ENCODE results near the gene CAPN8. TPM values are rescaled to one million over a fixed set of nuclear protein-coding genes. Genes with fewer than 3 reads are reported as not detected.

Gene CAPN8
- total RNA-seq, 1 experiment from 2014 or later: not detected

- no peak for DNase-seq (ENCODE audit: low read depth)
Measured at GRCh38 chr1:223617323-223618070, 48.0 kb downstream of the CAPN8 start.

GRCh38 chr1:223616586-223616985 is 48.9 kb downstream of the CAPN8 start:
- DNase-seq (ENCODE audit: low read depth): no peak

DNA sequence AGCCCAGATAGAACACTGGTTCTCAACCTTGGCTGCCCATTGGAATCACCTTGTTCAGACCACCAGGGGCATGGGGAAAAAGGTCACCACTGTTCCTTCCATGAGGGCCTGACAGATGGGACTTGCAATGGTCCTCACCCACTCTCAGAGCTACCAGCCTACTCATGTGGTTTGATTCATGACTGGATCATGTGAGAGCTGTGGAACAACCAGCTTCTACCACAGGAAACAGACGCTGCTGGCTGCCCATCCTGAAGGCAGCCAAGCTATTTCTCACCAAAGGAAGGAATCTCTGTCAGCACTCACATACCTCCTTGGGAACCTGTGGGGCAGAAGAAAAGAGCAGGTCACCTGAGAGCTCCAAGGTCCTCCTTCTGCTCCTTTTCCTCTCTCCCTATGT is 53.6 kb downstream of the CAPN8 start:
- DNase-seq (ENCODE audit: low read depth): no peak

- DNase-seq (ENCODE audit: low read depth): no peak
Measured at GRCh38 chr1:223609977-223610376, 55.5 kb downstream of the CAPN8 start.

DNA sequence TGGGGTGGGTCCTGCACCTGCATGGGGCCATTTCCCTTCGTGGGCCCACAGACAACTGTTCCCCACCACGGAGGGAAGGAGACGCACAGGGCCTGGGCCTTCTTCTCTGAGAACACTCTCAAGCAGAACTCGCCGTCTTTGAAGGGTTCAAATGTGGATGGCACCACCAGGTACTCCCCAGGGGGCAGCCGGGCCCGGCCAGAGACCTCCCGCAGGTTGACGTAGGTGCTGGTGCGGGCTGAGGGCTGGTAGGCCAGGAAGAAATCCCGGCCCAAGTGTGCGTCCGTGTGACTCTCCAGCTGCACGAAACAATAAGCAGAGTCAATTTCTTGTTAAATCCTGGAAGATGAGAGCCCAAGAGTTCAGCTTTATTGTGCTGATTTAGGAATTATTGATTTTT is 56.4 kb downstream of the CAPN8 start:
- DNase-seq (ENCODE audit: low read depth): no peak

DNA sequence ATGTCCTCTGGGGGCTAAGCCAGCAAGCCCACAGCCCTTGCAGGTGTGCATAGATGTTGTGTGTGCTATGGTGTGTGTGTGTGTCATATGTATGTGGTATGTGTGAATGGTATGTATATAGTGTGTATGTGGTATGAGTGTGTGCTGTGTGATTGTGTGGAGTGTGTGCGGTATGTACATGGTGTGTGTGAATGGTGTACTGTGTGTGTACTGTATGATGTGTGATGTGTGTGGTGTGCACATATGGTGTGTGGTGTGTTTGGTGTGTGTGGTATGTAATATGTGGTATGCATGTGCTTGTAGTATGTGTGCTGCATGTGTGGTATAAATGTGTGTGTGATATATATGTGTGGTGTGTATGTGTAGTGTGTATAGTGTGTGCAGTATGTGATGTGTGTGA is 107.0 kb downstream of the CAPN8 start:
- no peak for DNase-seq (ENCODE audit: low read depth)

- DNase-seq (ENCODE audit: low read depth): no peak
Measured at GRCh38 chr1:223557130-223557475, 108.4 kb downstream of the CAPN8 start.

GRCh38 chr1:223556414-223557129 is 108.9 kb downstream of the CAPN8 start:
- DNase-seq (ENCODE audit: low read depth): peak; percentile 33

- DNase-seq (ENCODE audit: low read depth): no peak
Measured at GRCh38 chr1:223553957-223554356, 111.5 kb downstream of the CAPN8 start.

GRCh38 chr1:223551610-223552009 is 113.9 kb downstream of the CAPN8 start:
- no peak for DNase-seq (ENCODE audit: low read depth)

DNA sequence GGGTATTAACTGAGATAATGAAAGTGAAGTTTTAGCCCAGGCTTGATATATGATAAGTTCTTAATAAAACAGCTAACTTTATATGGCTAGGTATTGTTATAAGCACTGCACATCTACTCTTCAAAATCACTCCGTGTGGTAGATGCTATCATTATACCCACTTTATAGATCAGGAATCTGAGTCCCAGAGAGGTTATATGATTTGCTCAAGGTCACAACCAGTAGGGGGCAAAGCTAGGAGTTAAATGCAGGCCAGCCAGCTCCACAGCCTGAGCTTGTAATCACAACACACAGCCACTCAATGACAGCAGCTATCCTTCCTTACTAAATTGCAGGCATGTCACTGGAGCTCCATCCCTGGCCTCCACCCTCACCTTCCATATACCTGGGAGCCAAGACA is 115.8 kb downstream of the CAPN8 start:
- DNase-seq (ENCODE audit: low read depth): no peak

GRCh38 chr1:223547316-223548114 is 118.0 kb downstream of the CAPN8 start:
- no peak for DNase-seq (ENCODE audit: low read depth)

DNA sequence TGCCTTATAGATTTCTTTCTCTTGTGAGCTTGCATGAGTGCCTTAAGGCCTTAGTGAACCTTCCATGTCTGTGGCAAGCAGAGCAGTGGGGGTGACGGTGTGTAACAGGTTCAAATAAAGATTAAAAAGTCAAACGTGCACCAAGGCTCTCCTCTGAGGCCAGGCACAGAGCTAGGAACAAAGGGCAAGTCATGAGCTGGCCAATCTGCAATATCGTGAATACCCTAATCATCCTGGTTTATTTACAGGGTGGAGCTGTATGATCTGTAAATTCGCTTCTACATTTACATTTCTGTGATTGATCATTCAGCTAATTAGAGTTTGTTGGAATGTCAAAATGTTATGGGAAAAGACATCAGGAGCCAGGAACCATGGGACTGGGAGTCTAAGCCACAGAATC is 120.2 kb downstream of the CAPN8 start:
- DNase-seq (ENCODE audit: low read depth): no peak

DNA sequence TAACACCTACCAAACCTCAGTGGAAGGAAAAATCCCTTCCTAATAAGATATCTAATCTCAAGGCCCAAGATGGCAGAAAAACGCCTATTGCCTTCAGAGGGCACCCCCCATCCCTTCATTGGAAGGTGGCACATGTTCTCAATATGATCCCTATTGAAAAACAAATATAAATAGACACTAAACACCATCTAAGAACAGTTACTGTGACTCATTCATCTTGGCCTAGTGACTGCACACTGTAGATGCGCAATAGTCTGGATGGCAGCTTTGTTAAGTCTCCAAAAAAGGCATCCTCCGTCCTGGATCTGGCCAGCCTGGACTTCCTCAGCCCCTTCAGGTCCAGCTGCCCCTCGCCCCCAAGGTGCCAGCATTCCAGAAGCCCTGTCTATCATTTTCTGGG is 121.9 kb downstream of the CAPN8 start:
- no peak for DNase-seq (ENCODE audit: low read depth)

DNA sequence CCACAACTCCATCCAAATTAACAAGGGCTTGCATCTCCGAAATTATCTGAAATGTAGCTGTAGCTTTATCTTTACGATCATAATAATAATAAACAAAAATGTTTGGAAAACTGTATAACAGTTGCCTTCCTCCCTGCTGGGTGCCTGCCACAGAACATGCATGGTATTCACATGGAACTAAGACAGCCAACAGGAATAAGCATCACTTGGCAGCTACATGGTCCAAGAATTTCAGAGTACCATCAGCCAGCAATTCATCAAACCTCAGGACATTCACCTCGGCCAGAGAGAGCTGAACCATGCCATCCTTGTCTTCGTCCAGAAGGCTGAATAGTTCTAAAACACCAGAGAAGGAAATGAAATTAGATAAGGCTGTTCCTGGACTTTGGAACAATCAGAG is 122.7 kb downstream of the CAPN8 start:
- no peak for DNase-seq (ENCODE audit: low read depth)

DNA sequence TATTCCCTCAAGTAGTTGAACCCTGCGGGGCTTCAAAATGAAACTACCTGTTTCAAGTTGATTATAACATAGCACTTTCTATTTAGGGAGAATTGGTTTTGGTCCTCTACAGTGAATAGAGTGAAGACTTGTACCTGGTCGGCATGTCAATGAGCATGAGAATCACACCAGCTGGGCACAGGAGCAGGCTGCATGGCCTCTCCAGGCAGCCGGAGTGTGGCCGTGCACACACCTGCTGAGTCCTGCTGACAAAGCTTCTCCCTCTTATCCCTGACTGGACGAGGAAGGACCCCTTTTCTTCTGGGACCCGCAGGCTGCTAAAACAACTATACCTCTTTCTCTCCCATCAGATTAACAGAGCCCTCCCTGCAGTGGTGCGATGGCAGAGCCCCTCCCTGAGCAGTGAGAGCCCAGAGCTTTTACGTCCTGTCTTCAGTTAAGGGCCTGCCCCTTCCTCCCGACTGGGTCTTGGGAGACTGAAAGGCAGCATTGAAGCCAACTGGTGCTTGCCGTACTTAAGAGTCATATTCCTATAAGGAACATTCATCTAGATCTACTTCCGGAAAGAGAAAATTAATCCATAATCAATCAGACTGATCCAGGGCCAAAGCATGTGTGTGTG is 124.9 kb downstream of the CAPN8 start:
- DNase-seq (ENCODE audit: low read depth): no peak

DNA sequence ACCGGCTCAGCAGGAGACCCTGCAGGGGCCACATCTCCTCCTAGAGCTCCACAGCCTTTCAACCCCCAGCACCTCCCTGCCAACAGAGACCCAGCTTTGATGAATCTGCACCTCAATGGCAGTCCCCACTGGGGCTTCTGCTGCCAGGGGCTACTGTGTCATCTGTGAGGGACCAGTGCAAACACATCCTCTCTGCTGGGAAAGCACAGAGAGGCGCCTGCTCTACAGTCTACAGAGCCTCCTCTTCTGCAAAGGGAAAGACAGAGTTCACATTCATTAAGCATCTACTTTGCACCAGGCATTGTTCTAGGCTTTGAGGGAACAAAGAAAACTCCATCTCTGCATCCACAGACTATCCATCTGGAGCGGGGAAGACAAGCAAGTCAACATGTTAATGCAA is 125.8 kb downstream of the CAPN8 start:
- no peak for DNase-seq (ENCODE audit: low read depth)

- no peak for DNase-seq (ENCODE audit: low read depth)
Measured at GRCh38 chr1:223538981-223539380, 126.5 kb downstream of the CAPN8 start.

- DNase-seq (ENCODE audit: low read depth): no peak
Measured at GRCh38 chr1:223535319-223535718, 130.2 kb downstream of the CAPN8 start.

GRCh38 chr1:223534677-223535076 is 130.8 kb downstream of the CAPN8 start:
- no peak for DNase-seq (ENCODE audit: low read depth)

GRCh38 chr1:223533708-223534107 is 131.8 kb downstream of the CAPN8 start:
- DNase-seq (ENCODE audit: low read depth): no peak

DNA sequence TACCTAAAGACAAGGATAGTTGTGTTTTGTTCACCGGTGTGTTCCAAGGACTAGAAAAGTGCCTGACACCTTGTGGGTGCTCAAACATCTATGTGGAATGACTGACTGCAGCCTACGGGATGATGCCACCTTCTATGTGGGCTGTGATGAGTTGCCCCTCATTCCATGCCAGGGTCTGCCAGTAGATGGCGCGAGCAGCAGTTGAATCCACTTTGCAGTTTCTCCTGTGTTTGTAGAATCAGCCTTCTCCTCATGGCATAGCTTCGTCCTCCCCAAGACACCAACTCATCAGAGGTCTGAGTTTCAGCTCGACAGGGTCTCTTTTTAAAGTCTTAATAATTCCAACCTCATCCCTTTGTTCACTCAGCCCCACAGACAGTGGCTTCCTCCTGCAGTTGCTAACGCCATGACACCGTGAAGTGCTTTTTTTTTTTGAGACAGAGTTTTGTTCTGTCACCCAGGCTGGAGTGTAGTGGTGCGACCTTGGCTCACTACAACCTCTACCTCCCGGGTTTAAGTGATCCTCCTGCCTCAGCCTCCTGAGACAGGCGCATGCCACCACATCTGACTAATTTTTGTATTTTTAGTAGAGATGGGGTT is 133.7 kb downstream of the CAPN8 start:
- peak; percentile 48 for DNase-seq (ENCODE audit: low read depth)

Data from RPMI7951 (cell line).